T-helper 2 cell (primary cell): Measurements from ENCODE around the gene VEPH1.

Source experiments
- DNase-seq, 5 experiments: peaks; one replicate each; pipeline versions ENCODE4 v3.0.0 to v3.0.0-alpha.2; 2012 to 2022

Gene VEPH1

DNA sequence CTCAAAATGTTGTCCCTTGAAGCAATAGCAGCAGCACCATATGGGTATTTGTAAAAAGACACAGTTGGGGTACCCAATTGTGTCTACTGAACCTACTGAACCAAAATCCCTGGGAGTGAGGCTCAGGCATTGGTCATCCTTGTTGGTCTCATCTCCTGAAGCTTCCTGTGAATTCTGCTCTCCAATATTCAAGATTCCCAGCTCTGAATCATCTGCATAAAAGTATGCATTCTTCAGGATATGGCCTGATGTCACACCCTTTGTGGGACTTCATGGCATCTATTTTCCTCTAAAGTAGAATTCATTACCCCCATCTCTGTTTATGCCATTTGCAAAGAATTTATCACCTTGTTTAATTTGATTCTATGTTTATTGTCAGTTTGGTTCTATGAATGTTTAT, 79.9 kb downstream of the VEPH1 start:
- DNase-seq, result no peak

DNA sequence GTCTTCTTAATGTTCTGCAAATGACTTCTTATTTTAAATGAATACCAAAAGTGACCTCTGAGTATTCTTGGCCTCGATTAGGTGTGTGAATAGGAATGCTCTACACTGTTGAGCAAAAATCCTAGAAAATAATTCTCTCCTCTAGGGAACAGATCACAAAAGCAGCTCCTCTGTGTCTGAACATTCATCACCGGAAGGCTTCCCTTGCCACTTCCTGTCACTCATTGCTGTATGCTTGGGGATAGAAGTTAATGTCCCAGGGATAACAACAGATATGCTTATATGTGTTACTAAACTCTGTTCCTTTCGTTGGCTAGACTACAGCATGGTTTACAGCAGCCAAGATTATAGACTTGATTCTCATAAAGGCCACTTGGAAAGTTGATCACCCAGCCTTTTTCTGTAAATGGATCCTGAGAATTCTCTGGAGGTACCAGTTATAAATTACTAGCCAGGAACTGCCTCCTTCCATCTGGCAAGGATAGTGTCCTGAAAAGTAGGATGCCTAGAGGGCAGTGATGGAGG, 82.5 kb downstream of the VEPH1 start:
- DNase-seq, result no peak

DNA sequence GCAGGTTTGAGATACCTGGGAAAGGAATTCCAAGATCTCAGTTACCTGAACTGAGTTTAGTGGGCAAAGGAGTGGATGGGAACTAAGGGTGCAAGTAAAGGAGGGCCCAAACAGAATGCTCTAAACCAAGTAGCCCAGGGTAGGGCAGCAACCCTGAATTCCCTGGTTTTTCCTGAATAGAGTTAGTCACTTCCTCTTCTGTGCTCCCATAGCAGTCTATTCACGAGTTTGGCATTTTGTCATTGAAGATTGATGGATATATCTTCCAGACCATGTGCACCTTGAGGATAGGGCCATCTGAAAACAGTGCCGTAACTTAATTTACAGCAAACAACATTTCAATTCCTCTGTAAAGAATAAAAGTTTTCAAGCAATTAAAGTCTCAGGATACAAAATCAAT, 85.1 kb downstream of the VEPH1 start:
- DNase-seq, result no peak

DNA sequence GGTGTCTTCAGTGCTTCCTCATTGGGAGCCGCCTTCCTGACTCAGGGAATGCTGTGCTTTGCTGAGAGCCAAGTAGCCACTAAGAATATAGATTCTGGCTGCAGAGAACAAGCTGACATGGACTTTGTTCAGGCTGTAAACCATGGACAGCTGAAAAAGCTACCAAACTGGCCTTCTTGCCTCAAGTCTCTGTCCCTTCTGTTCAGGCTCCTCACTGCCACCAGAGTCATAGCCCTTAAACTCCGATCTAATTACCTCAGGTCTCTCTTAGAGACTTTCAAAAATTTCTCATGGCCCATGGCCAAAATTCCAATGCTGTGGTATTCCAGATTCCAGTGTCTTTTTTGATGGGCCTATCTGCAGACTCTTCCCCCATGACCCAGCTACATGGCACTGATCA, 86.0 kb downstream of the VEPH1 start:
- no peak for DNase-seq

DNA sequence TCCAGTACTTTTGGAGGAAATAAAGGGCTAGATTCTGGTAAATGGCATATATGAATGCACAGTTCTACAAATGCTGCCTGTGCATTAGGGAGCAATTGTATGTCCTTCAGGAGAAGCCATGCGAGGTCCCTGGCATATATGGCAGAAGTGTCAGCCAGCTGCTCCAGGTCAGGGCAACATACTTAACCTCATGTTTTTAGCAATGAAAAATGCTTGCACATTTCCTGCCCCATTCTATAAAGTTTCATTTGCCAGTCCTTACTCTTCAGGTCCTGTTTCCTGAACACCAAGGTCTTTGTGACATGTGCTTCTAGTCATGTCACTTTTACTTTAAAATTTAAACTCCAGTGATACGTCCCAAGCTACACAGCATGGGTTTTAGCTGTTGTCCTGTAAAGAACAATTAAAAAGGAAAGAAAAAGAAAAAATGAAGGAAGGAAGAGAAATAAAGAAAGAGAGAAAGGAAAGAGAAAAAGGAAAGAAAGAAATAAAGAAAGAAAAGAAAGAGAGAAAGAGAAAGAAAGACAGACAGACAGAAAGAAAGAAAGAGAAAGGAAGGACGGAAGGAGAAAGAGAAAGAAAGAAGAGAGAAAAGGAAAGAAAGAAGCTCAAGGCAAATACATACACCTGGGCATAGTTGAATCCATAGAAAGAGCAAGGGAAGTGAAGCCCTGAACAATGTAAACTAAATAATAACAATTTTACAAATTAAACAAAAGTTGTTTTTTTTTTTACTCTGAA, 86.7 kb downstream of the VEPH1 start:
- no peak for DNase-seq

DNA sequence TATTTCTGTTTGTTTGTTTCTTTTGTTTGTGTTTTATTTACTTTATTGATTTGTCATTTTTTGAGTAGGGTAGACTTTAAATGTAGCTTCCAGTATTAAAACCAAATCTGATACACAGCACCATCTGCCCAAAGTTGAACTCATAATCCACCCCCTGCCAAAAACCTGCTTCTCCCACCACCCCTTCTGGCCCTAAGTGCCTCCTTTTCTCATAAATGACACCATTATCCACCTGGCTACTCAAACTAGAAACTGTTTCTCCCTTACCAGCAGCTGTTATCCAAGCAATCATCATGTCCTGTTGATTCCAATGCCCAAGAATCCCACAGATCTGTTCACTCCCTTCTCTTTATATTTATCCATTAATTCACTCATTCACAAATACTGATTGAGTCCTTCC, 88.4 kb downstream of the VEPH1 start:
- DNase-seq, result no peak

DNA sequence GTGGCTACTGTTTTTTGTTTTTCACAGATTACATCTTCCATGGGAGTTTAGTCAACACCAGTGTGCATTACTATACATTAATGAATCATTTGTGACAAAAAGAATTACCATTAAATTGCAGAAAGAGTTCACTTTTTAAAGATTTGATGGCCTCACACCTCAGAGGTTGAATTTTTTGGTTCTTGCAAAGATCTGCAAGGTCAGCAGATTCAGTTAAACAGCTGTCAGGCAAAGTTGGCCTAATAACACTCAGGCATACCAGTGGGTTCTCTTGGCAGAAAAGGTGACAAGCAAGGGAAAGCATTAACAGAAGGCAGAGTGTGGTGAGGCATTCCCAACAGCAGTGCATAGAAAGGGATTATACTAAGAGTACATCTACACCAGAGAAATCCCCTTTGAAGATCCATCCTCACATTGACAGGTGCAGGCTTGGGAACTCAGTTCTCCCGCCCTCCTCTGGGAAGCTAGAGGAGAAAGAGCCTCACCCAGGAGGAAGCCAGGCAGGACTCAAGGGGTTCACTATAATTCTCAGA, 90.8 kb downstream of the VEPH1 start:
- no peak for DNase-seq

DNA sequence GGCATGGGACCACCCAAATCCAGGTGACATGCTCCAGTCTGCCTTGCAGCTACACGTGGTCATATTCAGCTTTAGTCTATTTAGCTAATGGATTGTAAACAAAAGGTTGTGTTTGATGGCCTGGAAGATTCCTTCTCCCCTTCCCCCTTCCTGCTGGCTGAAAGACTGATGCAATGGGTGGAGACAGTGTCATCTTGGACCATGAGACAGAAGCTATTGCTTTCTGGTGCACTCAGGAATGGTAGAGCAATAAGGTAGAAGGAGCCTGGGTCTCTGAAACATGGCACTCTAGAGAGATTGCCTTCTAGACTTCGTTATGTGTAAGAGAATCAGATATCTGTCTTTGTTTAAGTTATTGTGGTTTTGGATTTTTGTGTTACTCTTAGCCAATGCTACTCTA, 92.3 kb downstream of the VEPH1 start:
- DNase-seq, result no peak

DNA sequence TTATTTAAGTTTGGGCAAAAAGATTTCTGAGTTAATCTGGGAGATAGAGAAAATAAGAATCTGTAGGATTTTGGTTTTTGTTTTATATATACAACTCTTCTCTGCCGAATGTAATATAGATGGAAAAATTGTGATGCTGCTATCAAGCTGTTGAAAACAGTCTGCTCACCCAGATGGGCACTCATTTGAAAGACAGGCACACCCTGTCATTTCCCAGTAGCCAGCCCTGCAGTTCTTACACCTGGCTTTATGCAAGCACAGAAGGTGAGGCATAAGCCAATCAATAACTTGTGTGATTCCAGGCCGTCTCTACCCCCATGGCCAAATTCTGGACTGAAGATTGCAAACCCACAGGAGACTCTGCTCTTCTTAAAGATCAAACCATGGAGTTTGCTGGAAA, 93.7 kb downstream of the VEPH1 start:
- no peak for DNase-seq

DNA sequence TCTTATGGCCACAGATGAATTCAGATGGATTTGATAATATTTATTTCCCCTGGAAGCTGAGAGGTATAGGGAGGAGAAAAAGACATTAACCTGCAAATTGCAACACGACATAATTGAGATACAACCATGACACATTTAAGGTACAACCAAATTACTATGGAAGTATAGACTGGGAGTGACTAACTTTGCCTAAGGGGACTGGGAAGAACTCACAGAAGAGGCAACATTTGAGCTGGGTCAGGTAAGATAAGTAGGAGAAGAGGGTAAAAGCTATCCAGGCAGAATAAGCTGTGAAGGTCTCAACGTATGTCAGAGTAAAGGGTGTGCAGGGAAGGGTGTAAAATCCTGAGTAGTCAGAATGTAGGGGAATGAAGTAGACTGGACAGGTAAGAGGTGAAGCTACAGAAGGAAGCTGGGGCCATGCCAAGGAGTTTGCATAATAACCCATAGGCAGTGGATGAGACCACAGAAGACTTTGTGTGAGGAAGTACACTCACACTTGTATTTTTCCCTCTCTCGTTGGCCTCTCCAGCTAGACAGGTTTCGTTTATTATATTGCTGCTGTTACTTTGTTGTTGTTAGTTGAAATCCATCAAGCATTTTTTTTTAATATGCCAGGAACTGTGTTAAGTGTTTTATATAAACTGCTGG, 94.6 kb downstream of the VEPH1 start:
- DNase-seq, result no peak

DNA sequence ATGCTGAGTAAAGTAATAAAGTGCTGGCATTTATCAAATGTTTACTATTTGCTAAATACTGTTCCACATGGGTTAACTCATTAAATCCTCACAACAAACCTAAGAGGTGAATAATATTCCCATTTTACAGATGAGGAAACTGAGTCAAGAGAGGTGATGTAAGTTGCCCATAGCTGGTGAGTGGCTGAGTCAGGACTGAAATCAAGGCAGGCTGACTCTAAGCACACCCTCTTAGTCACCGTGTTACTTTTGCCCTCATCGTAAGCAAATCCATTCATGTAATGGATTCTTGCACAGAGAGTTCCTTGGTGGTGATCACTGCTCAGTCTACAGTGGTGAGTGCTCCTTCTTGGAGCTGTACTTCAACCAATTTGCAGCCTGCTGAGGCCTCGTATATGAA, 95.4 kb downstream of the VEPH1 start:
- no peak for DNase-seq

DNA sequence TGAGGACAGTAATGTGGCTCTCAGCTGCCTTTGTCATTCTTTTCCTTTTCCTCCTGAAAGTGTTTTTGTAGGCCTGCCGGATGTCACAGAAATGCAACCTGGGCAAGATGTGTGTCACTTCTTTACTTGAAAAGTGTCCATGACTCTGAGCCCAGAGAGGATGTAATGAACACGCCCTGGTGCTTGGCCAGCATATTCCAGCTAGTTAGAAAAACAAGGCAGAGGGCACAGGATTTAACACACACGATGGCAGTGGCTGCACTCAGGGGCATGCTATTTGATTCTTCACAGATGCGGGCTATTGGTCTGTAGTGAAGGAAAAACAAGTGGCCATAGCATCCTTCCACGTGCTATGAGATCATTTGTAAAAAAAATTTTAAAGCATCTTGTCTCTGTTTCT, 96.8 kb downstream of the VEPH1 start:
- DNase-seq, result no peak

DNA sequence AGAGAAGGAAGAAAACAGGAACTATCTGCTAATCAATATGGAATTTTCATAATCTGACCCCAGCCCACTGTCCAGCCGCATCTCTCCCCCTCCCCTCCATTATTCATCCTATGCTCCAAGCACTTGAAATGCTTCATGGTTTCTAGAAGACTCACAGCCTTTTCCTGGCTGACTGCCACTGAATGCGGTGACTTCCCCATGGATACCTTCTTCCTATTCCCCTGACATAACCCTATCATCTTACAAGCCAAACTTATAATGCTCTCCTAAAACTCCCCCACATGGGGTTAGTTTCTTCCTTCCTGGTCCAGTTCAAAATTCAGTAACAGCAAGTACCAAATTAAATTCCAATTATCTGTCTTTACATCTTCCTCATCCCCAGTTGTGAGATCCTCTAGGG, 97.8 kb downstream of the VEPH1 start:
- no peak for DNase-seq

DNA sequence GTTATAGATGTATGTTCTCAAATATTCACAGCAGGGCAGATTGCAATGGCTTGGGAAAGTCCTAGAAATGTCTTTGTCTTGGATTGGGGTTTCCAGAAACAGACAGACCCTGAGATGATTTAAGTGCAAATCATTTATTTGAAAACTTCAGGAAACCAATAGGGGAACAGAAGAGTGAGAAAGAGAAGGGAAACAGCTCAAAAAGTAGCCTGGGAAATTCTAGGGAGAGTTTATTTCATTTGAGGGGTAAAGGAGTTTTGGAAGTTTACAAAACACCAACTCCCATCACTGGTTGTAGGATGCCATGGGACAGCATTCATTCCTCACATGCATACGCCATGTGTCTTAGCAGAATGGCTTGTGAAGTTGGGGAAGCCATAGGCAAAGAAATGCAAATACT, 98.8 kb downstream of the VEPH1 start:
- no peak for DNase-seq

DNA sequence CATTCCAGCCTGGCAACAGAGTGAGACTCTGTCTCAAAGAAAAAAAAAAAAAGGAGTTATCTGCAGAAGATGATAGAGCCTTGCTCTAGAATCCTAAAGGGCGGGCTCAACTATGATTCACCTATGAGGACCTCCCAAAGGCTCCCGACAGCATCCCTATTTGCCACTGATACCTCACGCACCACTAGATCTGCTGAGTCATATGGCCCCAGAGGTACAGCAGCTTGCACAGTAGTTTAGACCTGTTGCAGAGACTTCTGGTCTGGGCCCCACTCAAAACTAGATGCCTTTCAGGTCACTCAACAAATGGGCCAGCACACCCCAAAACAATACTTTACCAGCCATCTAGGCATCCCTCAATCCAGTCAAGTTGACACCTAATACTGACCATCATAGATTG, 104.6 kb downstream of the VEPH1 start:
- no peak for DNase-seq

DNA sequence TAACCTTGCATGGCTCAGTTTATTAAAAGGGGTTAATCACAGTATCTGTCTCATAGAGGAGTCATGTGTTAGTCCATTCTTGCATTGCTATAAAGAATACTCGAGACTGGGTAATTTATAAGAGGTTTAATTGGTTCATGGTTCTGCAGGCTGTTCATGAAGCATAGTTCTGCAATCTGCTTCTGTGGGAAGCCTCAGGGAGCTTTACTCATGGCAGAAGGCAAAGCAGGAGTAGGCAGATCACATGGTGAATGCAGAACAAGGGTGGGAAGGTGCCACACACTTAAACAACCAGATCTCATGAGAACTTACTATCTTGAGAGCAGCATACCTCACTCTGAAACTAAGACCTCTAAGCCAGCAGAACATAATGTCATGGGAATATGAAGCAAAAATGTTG, 108.8 kb downstream of the VEPH1 start:
- DNase-seq, result no peak

DNA sequence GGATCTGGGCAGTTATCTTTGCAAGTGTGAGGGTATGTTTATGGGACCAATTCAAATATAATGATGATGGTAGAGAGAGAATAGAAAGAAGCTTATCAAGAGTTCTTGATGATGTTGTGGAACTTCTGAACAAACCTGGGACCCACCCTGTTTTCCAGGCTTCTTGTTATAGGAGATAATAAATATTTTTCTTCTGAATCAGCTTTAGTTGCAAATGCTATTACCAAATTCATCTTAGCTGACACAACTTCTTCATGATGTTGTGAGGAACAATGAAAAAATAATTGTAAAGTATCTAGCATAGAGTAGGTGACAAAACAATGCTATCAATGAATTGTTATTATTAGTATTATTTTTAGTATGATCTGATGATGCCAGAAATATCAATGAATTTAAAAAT, 110.1 kb downstream of the VEPH1 start:
- DNase-seq, result no peak

DNA sequence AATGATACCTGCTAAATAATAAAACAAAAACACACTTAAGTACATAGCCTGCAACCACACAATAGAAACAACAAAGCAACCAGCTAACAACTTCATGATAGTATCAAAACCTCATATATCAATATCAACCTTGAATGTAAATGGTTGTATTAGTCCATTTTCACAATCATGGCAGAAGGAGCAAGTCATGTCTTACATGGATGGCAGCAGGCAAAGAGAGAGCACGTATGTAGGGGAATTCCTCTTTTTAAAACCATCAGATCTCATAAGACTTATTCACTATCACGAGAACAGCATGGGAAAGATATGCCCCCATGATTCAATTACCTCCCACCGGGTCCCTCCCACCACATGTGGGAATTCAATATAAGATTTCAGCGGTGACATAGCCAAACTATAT, 111.1 kb downstream of the VEPH1 start:
- no peak for DNase-seq

DNA sequence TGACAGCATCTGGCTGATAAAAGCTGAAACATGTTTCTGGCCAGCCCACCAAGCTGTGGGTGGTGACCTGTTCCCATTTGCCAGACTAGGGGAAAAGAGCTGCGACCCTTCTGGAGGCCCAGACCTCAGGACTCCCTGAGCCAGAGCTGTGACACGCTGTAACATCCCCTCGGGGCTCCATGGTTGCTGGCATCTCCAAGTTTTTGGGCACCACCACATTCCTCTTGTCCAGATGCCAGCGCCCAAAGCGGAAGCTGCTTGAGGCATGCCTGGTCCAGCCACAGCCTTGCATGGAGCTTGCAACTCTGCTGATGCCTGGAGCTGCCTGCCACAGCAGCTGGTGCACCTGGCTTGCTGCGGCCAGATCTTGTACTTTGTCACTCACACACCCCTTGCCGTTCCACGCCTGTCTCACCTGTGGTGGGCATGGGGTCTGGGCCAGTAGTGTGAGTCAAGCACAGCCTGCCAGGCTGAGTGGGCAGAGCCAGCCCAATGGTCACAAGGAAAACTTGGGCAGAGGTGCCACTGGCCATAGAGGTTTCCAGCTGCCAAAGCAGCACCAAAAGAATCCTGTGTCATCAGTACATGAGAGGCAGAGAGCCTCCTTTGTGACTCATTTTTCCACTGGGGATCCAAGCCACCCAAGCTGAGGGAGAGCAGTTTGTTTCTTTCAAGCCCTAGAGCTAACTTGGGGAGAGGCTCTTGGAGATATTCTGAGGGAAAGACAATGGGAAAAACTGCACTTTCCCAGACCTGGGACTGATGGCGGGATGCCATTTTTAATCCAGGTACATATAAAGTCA, 112.3 kb downstream of the VEPH1 start:
- DNase-seq, result no peak

DNA sequence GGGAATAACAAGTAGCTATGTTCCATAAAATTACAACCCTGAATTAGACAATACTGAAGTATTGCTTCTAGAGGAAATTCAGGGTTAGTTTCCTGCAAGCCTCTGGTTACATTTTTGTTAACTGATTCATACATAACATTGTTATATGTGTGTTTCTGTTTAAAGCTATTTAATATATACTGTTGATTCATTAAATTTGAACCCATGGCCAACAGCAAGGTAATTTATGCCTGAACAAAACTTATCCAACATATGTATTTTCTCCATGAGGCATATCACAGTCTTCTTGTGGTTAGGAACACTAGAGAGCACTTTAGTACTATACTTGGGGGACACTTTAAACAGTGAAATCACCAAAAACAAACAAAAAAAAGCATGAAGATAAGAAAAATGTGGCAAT, 114.2 kb downstream of the VEPH1 start:
- no peak for DNase-seq

DNA sequence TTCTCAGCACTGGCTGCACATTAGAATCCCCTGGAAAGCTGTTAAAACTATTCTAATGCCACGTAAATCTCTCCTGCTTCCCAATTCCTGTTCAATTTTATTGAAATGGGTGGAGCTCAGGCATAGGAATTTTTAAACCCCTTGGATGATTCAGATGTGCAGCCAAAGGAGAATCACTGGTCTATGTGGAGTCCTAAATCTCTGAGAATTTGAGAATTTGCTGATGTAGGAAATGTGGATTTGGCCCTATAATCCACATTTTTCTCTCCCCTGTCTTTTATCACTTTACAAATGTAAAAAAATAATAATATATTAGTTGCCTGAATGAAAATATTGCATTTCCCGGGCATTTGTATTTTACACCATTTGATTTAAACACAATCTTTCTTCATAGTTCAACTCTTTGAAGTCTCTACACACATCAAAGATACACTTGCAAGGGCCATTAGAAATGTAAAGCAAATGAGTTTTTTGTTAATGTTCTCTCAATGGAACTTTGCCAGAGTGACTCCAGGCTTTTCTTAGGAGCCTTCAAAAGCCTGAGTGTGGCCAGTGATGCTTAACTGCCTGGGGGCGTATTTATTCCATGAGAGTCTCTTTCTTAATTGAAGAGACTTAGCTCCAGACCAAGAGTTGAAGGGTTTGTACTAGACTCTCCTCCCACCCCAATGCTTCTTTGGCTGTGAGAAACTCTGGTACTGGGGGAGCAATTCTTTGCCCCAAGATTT, 115.3 kb downstream of the VEPH1 start:
- DNase-seq, result no peak

DNA sequence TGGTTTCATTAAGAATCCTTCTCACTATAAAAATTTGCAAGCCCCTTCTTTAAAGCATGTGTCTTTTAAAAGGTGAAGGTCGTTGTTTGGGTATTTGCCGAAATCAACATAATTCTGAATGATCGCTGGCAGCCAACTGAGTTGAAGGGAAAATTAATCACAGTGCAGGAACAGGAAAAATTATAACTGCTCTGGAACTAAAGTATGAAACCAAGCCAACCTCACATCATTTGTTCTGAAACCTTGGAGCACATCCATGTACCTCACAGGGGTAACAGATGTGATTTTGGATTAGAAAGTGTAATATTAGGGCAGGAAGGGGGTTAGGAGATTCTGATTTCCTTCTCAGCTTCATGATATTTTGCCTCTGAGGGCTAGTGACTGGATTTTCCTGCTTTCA, 118.7 kb downstream of the VEPH1 start:
- no peak for DNase-seq

DNA sequence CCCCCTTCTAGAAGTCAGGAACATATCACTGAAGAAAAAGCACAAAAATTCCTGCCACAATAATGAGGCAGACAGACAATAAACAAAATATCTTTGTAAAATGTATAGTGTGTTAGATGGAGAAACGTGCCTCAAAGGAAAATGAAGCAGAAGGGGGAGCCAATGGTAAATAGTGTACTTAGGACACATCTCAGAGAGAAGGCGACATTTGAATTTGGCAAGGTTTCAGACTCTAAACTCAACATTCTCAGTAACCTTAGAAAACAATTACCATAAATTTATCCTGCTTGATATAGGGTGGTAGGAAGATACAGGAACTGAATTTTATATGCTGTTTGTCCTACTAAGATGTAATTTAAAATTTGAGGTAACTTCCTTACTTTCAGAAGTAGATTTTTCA, 119.2 kb downstream of the VEPH1 start:
- no peak for DNase-seq
